Erythroblast (primary cell): ENCODE measurements around the gene NOSIP.

Experiments
- DNase-seq, 2 experiments: peaks; one replicate each; lab custom pipeline; 2025; lab: John Stamatoyannopoulos, UW
- GATA1 ChIP-seq: IDR thresholded peaks from 2 replicates; pipeline ENCODE4 v1.6.1; 2011; ENCODE audit warnings: low read depth, mild to moderate bottlenecking, control low read depth, low read length, moderate library complexity
- POLR2A ChIP-seq: IDR thresholded peaks from 2 replicates; pipeline ENCODE4 v1.6.1; 2011; ENCODE audit warnings: mild to moderate bottlenecking, low read length

The NOSIP gene

GRCh38 chr19:49570138-49570856 is 10.1 kb downstream of the NOSIP start:
- DNase-seq, result peak; percentile 89 to 93
- TF ChIP-seq GATA1, result no peak
- no peak for TF ChIP-seq POLR2A

- TF ChIP-seq POLR2A (no peak), GATA1 (no peak)
- no peak for DNase-seq
These were observed 12.4 kb downstream of the NOSIP start for GRCh38 chr19:49567861-49568441.

GRCh38 chr19:49566302-49566701 is 14.1 kb downstream of the NOSIP start:
- TF ChIP-seq GATA1, result no peak
- TF ChIP-seq POLR2A, result no peak
- DNase-seq, result no peak

- no peak for DNase-seq
- no peak for TF ChIP-seq GATA1
- no peak for TF ChIP-seq POLR2A
These were observed 15.1 kb downstream of the NOSIP start for GRCh38 chr19:49565261-49565660.

GRCh38 chr19:49564616-49565045 is 15.7 kb downstream of the NOSIP start:
- DNase-seq, result no peak
- TF ChIP-seq GATA1, result no peak
- TF ChIP-seq POLR2A, result no peak

- TF ChIP-seq GATA1 (no peak), POLR2A (no peak)
- no peak for DNase-seq
These were observed 19.9 kb downstream of the NOSIP start for GRCh38 chr19:49560358-49560900.

GRCh38 chr19:49559928-49560327 is 20.4 kb downstream of the NOSIP start:
- DNase-seq, result no peak
- TF ChIP-seq GATA1, result no peak
- TF ChIP-seq POLR2A, result no peak

GRCh38 chr19:49559443-49559842 is 20.9 kb downstream of the NOSIP start:
- no peak for DNase-seq
- TF ChIP-seq GATA1 (no peak), POLR2A (no peak)

- DNase-seq, result no peak
- TF ChIP-seq GATA1, result no peak
- no peak for TF ChIP-seq POLR2A
These were observed 21.8 kb downstream of the NOSIP start for GRCh38 chr19:49558591-49558990.

- no peak for DNase-seq
- TF ChIP-seq GATA1 (no peak), POLR2A (no peak)
These were observed 22.6 kb downstream of the NOSIP start for GRCh38 chr19:49557641-49558325.

- TF ChIP-seq GATA1 (no peak), POLR2A (no peak)
- no peak for DNase-seq
These were observed 23.7 kb downstream of the NOSIP start for GRCh38 chr19:49556412-49557398.

GRCh38 chr19:49555600-49556411 is 24.6 kb downstream of the NOSIP start:
- DNase-seq, result peak; percentile 72 to 74
- TF ChIP-seq POLR2A, result no peak
- no peak for TF ChIP-seq GATA1

- DNase-seq, result no peak
These were observed 25.6 kb downstream of the NOSIP start for GRCh38 chr19:49554701-49555181.

More at GRCh38 chr19:49554701-49555181, 25.6 kb downstream of the NOSIP start:
- TF ChIP-seq GATA1, result no peak
- TF ChIP-seq POLR2A, result no peak
